DMS79 treated with DMSO at 0.1 percent for 48 hours (cell line): ENCODE data around the gene RAPSN.

Experiments used
- DNase-seq: peaks from one replicate; lab custom pipeline; 2025; lab: John Stamatoyannopoulos, UW

RAPSN gene

DNA sequence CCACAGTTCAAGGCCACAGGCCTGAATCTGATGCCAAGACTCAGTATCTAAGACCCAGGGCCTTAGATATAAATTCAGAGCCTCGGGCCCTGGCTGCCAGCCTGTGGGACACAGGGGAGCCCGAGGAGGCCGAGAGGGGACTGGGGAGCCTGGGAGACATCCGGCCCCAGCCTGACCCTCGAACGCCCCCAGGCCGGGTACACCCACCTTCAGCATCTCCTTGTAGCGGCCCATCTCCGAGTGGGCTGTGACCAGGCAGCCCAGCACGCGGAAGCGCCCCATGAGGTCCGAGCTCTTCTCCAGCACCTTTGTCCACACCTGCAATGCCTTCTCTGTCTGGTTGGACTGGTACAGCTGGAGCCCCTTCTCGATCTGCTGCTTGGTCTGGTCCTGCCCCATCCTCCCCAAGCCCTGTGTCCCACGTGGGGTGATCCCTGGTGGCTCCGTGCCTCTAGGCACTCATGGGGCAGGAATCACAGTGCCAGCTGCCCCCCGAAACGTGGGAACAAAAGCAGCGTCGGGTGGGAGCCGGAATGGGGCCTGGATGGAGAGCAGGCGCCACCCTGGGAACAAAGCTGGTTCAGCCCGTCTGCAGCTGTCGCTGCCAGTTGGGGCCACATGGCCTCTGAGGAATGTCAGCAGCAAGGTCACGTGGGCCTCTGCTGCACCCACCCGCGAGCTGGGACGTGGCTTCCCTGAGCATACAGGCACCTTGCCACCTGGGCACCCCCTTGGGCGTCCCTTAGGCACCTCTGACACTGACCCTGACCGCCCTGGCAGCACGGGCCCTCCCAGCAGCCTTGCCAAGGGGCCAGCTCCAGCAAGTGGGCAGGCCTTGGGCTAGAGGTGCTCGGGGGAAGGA is at the start of gene RAPSN:
TSS of gene RAPSN (minus strand) at position 571 of the 862 bp plus-strand sequence. CDS start at position 399, 172 bp downstream.
- no peak for DNase-seq

DNA sequence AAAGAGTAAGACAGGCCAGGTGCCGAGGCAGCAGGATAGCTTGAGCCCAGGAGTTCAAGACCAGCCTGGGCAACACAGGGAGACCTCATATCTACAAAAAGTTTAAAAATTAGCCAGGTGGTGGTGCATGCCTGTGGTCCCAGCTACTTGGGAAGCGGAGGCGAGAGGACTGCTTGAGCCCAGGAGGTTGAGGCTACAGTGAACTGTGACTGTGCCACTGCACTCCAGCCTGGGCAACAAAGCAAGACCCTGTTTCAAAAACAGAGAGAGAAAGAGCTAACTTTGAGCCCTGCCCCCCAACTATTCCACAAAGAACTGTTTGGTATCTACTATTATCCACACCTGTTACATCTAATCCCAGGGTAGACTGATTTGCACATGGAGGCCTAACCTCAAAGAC is 49.2 kb upstream of the RAPSN start:
- DNase-seq = no peak

DNA sequence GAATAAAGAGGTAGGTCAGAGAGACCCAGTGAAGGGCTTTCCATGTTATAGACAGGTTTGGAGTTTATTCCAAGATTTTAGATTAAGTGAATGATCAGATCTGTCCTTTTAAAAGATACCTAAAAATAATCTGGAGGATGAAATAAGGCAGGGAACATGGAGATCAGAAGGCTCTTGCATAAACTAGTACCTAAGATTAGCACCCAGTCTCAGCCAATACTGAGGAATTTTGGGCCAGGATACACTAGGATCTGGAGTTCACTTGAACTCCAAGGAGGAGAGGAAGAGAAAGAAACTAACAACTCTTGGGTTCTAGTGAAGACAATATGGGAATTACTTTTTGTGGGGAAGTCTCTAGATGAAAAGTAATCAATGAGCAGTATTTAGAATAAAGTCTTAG is 47.9 kb upstream of the RAPSN start:
- DNase-seq = no peak

DNA sequence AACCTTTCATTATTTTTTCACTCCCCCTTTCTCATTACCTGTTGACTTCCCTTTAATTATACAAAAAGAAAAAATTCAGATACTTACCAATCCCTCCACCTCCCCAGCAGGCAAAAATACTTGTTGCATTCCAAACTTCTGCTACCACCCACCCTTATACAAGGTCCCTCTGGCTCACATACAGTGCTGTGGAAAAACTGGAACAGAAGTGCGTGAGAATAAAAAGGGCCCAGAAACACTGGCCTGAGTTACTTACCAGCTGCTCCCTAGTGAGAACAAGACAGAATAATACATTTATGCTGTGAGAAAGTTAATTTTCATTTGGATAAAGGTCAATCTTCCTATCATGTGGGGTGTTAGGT is 46.9 kb upstream of the RAPSN start:
- no peak for DNase-seq

DNA sequence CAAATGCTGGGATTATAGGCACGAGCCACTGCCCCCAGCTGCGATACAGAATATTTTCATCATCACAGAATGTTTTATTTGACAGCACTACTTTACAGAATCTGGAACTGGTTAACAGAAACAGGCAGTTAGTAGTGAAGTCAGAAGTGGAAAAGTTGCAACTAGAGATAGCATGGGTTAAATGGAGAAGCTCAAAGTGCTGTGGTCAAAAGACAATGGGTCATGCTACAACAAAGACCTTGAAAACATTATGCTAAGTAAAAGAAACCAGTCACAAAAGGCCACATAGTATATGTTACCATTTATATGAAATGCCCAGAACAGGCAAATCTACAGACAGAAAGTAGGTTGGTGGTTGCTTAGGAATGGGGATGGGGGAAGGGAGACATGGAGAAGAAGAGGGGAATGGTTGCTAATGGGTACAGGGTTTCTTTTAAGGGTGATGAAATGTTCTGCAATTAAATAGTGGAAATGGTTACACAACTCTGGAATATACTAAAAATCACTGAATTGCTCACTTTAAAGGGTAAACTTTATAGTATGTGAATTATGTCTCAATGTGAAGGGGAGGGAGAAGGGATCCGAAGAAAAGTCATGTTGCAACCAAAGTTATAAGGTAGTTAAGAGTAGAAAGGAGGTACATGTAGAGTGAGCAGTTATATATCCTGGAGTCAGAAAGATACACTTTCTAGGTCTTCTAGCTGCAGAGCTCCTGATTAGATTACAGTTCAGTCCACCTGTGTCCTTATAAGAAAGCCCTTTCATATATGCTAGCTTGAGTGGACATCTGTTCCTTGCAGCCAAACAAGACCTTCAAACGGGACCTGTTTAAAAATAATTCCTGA is 46.3 kb upstream of the RAPSN start:
- DNase-seq = no peak

DNA sequence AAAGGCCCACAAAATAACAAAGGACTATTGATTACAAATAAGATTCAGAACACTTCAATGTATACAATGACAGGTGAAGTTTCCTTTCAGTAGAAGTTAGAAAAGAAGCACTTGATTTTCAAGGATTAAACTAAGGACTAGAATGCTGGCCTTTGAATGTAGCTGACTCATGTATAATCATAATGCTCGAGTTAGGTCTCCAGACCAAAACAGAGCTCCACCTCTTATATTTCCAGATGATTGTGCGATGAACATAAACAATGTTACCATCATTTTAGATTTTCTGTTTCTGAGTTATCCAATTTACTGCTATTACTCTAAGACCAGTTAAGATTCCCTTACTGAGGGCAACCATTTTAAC is 40.4 kb upstream of the RAPSN start:
- no peak for DNase-seq

DNA sequence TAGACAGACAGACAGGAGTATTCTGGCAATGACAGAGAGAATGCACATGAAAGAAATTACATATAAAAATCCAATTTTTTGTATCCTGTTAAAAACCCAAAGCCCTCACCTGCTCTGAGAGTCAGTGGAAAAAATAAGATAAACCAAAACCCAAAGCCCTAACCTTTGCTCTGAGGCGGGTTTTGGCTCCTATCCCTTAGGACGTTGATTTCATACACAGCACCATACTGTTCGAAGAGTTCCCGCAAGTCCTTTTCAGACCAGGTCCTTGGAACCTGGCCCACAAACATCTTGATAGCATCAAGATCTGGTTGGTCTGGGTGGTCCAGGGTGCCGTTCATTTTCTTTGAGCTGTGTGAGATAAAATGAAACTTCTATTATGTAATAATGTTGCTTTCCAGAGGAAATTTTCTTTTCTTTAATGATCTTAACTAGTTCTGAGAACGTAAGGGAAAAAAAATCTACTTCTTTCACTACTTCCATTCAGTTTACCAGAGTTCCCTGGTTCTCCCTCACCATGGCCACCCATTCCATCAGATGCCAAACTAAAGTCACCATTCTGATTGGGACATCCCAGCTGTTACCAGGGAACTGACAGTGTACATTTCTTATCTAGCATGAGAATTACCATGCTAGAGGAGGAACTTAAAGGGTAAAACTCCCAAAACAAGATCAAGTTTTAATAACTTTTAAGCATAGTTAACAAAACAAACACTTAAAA is 39.9 kb upstream of the RAPSN start:
- no peak for DNase-seq

DNA sequence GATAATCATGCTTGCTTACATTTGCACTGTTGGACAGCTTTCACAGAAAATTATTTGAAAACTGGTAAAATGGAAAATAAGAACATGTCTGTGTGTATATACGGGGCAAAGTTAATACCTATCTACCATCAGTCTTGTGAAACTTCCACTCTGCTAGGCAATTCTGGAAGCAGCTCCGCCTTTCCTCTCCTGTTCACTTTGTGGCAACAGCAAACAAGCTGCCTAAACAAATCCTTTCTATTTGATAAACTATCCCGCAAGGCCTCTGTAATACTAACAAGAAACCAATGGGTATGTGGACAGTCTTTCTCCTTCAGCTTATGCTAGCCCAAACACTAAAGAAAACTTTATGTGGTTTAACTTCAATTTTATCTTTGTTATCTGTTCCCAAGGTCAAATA is 39.2 kb upstream of the RAPSN start:
- DNase-seq = no peak

DNA sequence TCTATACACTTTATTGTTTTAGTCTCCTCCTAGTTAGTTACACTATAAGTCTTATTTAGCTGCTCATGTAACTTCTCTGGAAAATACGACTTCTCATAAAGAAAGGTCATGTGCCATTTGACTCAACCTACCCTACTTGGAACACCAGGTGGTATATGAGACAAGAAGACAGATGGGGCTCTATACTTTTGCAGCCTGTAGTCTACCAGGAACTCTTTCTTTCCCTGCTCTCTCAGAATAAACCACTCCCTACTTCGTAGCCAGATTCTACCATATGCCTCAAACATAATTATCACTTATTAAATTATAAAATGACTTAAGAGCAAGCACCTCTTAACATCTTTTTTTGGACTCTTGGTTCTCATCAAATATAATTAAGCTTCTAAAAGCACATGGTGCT is 38.5 kb upstream of the RAPSN start:
- DNase-seq = no peak

DNA sequence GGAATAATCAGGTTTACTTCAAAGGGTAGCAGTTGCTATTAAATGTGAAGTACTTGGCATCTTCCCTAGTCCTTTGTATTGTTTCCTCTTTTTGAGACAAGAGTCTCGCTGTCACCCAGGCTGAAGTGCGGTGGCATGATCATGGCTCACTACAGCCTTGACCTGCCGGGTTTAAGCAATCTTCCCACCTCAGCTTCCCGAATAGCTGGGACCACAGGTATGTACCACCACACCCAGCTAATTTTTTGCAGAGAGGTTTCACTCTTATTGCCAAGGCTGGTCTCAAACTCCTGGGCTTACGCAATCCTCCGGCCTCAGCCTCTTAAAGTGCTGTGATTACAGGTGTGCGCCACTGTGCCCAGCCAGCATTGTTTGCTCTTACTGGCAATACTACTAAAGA is 36.2 kb upstream of the RAPSN start:
- no peak for DNase-seq

DNA sequence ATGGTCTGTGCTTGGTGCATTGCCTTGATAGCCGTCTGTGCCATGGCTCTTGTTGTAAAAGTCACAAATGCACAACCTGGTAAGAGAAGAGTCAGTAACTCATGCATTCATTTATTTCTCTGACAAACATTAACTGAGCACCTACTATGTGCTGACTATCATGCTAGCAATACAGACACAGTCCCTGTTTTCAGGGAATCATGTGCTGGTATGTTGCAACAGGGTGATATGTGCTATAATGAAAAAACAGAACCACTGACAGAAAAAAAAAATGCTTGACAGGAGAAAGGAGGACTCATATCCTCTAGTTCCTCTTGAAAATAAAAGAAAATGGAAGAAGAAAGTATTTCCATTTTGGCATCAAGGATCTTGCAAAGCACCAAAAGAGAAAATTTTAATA is 34.5 kb upstream of the RAPSN start:
- DNase-seq = no peak

DNA sequence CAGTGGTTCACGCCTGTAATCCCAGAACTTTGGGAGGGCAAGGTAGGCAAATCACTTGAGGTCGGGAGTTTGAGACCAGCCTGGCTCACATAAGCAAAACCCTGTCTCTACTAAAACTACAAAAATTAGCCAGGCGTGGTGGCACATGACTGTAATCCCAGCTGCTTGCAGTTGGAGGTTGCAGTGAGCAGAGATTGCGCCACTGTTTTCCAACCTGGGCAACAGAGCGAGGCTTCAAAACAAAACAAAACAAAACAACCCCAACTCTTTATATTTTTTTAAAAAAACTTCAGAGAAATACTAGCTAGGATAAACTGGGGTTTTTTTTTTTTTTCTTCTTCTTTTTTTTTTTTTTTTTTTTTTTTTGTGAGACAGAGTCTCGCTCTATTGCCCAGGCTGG is 31.8 kb upstream of the RAPSN start:
- no peak for DNase-seq

DNA sequence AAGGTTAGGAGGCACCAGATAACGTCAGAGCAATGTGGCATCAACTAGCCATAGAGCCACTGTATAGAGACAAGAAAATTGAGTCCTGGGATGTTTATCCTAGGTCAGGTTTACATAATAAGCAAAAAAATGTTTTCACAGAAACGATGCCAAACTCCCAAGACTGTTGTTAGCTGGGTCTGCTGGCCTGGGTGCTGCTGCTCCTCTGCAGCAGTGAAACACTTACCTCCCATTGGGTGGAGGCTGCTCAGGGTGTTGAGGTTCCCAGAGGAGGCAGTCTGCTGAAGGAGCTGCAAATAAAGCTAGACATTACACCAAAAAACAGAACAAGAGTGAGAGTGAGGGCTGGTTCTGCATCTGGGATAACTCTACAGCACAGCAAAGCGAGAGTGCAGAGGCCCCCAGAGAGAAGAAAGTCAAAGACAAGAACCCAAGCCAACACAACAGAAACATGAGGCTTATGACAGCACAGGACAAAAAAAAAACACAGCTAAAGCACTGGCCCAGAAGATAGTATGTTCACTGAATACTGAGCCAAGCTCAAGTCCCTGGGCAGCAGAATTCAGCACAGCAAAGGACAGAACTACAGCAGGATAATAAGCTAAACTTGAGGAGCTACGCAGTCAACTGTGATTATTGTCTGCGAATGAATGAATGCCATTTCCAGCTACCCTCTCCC is 29.9 kb upstream of the RAPSN start:
- no peak for DNase-seq

DNA sequence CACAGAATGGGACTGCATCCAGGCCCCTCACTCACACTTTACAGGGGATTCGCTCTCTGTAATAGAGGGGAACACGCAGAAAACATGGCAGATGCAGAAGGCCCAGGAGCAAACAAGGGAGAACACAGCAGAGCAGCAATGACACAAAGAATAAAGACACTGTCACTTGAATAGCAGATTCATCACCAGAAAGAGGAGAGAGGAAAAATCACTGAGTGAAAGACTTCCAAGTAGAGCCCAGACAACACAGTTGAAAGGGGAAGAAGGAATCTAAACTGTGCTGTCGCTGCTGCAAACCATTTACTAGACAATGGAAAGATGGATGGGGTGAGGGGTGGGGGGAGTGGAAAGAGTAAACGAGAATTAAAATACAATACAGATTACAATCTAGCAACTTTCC is 28.8 kb upstream of the RAPSN start:
- DNase-seq = no peak

DNA sequence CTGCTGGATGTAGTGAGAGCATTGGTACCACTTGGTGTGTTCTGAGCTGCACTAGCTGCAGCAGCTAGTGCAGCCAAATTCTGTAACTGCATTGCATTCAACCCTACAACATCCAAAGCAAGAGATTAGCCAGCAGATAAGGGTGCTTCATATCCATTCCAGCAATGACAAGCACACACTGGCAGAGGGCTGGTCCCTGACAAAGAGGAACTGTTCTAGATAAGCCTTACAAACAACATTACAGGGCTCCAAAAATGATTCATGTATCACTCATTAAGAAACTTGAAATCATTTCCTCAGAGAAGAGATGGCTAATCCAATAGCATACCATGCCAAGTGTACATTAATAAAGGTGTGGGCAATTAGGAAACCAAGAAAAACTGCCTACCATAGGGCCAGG is 28.4 kb upstream of the RAPSN start:
- no peak for DNase-seq

DNA sequence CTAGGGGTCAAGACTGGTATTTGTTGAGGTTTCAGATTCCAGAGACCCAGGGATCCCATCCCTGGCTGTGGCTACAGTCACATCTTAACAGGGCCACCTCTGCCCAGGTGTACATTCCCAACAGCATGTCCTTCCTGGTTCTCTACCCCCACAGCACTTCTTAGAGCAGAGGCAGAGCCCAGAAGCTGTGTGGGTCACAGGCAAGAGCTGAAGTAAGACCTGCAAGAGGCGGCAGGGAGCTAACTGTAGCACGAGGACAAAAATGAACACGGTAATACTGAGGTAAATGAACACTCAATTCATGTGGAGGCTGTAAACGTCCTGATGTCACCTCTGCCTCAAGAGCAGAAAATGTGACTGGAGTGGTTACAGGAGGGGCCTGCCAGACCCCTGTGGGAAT is 21.7 kb upstream of the RAPSN start:
- no peak for DNase-seq

DNA sequence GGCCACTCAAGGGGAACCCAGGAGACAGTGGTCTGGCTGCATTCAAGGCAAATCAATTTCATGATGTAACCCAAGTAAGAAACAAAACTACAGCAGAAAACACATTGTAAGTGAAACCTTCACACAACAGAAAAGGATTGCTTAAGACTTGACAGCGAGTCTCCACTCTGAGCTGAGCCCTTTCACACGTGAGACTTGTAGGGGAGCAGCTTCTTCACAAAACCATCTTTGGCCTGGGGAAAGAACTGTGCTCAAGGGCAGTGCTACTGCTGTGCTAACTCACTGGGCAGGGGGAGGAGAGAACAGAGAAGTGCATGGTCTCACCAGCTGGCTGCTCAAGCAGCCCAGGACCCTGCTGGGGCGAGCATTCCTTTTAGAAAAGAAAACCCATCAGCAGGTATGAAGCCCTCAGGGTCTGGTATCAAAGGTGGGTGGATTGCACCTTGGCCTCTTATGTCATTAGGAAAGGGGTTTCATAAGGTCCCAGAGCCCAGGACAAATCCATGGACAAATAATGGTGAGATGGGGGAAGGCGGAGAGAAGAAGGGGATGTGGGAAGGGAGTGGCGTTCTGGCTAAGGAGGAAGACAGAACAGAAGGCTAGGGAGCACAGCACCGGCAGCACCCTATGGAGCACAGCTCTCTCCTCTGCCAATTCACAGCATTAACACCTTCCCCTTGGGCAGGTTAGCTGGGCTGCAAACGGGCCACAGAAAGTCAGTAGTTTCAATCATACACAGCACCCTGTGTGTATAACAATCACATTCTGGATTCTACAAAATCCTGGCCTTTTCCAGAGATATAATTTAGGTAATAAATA is 20.6 kb upstream of the RAPSN start:
- DNase-seq = no peak

DNA sequence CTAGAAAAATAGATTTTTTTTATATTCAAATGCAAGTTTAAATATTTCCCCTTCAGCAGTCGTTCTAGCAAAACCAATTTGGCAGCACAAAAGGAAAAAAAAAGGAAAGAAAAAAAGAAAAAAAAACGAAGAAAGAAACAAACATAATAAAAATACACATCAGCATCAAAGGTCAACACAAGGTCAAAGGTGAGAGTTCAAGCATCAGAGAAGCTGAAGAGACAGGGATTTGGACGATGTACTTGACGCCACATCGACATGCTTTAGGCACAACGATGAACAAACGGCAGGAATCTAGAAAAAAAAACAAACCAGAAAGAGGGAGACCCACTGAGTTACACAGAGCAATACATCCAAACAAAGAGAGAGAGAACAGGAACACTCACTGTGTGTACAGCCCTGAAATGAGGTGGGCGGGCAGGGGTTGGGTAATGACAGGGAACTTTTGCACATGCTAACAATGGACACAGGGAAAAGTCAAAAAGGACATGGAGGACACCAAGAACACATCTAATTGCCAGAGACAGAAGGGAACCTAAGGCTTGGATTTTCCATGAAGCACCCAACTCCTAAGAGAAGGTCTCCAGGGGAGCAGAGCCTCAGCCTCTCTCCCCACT is 19.8 kb upstream of the RAPSN start:
- peak; percentile 26 for DNase-seq

DNA sequence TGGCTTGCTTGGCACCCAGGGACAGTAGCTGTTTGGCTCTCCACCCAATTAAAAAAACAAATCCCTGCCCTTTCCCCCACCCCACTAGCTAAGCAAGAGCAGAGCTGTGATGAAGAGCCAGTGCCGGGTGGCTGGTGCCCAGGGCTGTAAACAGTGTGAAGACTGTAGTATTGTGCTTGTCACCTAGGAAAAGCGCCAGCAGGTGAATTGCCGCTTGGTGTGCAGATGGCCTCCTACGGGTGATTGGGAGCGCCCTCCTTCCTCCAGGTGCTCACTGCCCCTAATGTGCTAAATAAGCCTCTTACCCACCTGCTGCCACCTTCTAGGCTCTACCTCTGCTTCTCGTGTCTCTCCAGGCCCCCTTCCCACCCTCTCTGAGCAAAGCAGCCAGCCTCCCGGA is 18.4 kb upstream of the RAPSN start:
- DNase-seq = peak; percentile 86

DNA sequence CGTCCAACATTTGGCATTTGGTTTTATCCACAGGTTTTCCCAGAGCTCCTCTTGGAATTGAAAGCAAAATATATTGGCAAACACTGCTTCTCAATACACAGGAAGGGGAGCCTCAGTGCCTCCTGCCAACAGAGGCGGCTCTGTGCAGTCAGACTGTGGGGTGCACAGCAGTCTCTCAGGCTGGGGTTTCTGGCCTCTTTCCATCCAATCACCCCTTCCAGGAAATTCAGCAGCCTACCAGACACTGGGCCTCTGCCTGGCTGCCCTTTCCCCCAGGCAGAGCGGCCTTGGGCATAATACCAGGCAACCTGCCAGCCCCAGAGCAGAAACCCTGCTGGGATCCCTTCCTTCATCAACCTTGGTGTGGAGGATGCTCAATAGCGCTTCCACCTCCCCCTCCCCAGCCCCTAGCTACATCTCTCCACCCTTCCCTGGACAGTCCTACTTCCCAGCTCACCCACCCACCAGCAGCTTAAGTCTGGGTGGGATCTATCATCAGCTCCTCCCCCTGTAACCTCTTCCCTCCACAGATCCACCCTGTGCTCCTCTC is 17.8 kb upstream of the RAPSN start:
- peak; percentile 88 for DNase-seq

DNA sequence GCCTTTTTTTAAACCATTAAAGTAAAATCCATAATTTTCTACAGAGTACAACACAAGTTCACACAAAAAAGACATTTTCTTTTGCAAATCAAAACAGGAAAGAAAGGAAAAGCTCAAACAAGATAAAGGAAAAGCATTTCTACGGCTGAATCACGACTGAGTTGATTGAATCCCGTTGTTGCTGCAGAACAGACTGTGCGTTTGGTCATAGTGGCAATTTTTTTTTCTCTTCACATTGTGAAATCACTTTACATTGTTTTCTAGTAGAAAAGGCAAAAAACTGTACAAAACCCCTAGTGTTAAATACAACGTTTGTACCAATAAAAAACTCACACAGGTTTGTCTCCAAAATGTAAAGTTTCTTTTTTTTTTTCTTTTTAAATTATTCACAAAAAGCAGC is 17.3 kb upstream of the RAPSN start:
- DNase-seq = peak; percentile 42
